Measurements from ENCODE around the gene DNHD1. TPM values are rescaled to one million over a fixed set of nuclear protein-coding genes. Genes with fewer than 3 reads are reported as not detected.

Gene DNHD1
- polyA plus RNA-seq, 3 donors, result 0.24 to 21.0 (median 0.59) TPM

DNA sequence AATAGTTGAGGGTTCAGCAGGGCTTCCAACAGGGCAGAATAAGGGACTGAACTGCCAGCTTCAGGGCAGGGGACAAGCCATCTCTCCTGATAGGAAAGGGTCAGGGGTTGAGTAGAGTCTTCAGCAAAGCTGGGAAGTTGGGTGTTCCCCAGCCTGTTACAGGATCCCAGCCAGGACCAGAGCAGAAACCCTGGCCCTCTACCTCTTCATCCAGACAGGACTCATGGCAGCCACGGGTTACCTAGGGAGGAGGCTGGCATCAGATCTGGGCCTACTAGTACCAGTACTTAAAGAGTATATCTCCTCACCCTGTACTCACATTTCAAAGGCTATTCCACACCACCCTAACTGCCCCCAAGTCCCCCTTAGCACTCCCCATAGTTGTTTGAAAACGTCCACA, 117.4 kb downstream of the DNHD1 start:
- Mint-ChIP-seq H3K9me3 (no peaks in the 10 kb centered on the region), H3K27me3 (ENCODE audit: low read depth in 3 of 3) (no peaks in the 10 kb centered on the region), H3K36me3 (peaks cover 19 to 20% of the 10 kb centered on the region in 2 donors), H3K27ac (peak overlapping the region in 2 of 7 donors; percentile 2 to 6), H3K4me3 (no peak overlapping the region), H3K4me1 (peaks cover 30% of the 10 kb centered on the region)
- intact Hi-C loops (cut with micrococcal nuclease), result loop anchor here (5.0 to 10.0 kb wide), 5 partner anchors 38 to 382 kb away; partner anchors contain the start of genes FHIP1B (in 2 of the 2), ARFIP2 (in 1 of the 2), CNGA4 (in 1 of the 2) and SMPD1 (in 1 of the 2)
- Histone ChIP-seq H3K4me3 (replicated peaks in 1 of 3; ENCODE audit: low read depth in 2 of 3, low read length in 3 of 3) (no peak overlapping the region), H4K20me1 (ENCODE audit: insufficient read depth, low read length) (peaks cover 23% of the 10 kb centered on the region), H3K27me3 (ENCODE audit: control insufficient read depth in 2 of 2, insufficient read depth in 2 of 2, low read length in 2 of 2) (no peaks in the 10 kb centered on the region), H2AFZ (ENCODE audit: insufficient read depth, low read depth, low read length, poor library complexity, severe bottlenecking) (no peak overlapping the region), H3K79me2 (ENCODE audit: insufficient read depth, low read length) (peaks cover 66% of the 10 kb centered on the region), H3K9me3 (replicated peaks in 1 of 2; ENCODE audit: control insufficient read depth in 1 of 2, insufficient read depth in 1 of 2, low read length in 2 of 2) (no peaks in the 10 kb centered on the region), H3K4me1 (ENCODE audit: control insufficient read depth in 1 of 2, insufficient read depth in 2 of 2, low read length in 2 of 2) (peaks cover 47 to 62% of the 10 kb centered on the region in 2 donors), H3K27ac (ENCODE audit: low read depth in 1 of 2, low read length in 2 of 2) (no peak overlapping the region), H3K9ac (ENCODE audit: insufficient read depth, low read length, poor library complexity, severe bottlenecking) (no peak overlapping the region), H3K4me2 (replicated peaks; ENCODE audit: extremely low read depth, low read length, poor library complexity, severe bottlenecking) (no peak overlapping the region), H3K36me3 (replicated peaks in 1 of 2; ENCODE audit: control insufficient read depth in 1 of 2, insufficient read depth in 2 of 2, low read length in 2 of 2) (peaks cover 52 to 61% of the 10 kb centered on the region in 2 donors)
- TF ChIP-seq CTCF (IDR thresholded peaks at IDR 0.05), result no peak
- WGBS (ENCODE audit: insufficient coverage), result 100% methylated on average over 1 of the region's 2 CpGs
- no peak for DNase-seq

DNA sequence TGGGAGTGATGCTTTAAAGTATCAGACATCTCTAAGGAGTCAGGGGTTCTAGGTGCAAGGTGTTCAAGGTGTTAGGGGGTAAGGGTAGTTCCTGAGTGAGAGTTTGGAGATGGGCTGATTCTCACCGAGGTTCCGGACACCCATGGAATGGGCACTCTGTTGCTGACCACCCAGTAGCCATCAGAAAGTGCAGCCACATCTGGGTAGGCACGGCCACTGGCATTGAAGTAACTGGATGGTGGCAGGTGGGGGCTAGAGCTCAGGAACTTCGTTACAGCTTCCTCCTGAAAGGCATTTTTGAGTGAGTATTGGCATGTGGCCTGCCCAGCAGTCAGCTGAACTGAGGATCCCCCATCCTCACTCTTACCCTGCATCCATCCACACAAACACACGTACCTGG, 118.0 kb downstream of the DNHD1 start:
- no peak overlapping the region for H3K4me2 ChIP-seq (replicated peaks; ENCODE audit: extremely low read depth, low read length, poor library complexity, severe bottlenecking)
- H3K36me3 ChIP-seq (replicated peaks in 1 of 2; ENCODE audit: control insufficient read depth in 1 of 2, insufficient read depth in 2 of 2, low read length in 2 of 2), result peaks cover 46 to 55% of the 10 kb centered on the region in 2 donors
- no peak overlapping the region for H3K9ac ChIP-seq (ENCODE audit: insufficient read depth, low read length, poor library complexity, severe bottlenecking)
- Mint-ChIP-seq H3K36me3 (peaks cover 13 to 14% of the 10 kb centered on the region in 2 donors), H3K27ac (peak overlapping the region in 3 of 7 donors; percentile 2 to 77 (median 52)), H3K27me3 (ENCODE audit: low read depth in 3 of 3) (no peaks in the 10 kb centered on the region), H3K4me3 (no peak overlapping the region), H3K4me1 (peaks cover 30% of the 10 kb centered on the region), H3K9me3 (no peaks in the 10 kb centered on the region)
- no peak overlapping the region for H3K4me3 ChIP-seq (replicated peaks in 1 of 3; ENCODE audit: low read depth in 2 of 3, low read length in 3 of 3)
- no peaks in the 10 kb centered on the region for H3K27me3 ChIP-seq (ENCODE audit: control insufficient read depth in 2 of 2, insufficient read depth in 2 of 2, low read length in 2 of 2)
- no peak for DNase-seq
- no peak for TF ChIP-seq CTCF (IDR thresholded peaks at IDR 0.05)
- H4K20me1 ChIP-seq (ENCODE audit: insufficient read depth, low read length), result peaks cover 23% of the 10 kb centered on the region
- no peaks in the 10 kb centered on the region for H3K9me3 ChIP-seq (replicated peaks in 1 of 2; ENCODE audit: control insufficient read depth in 1 of 2, insufficient read depth in 1 of 2, low read length in 2 of 2)
- intact Hi-C loops (cut with micrococcal nuclease), result loop anchor here in 1 of 2 donors (10.0 kb wide), 1 partner anchor 380 kb away; the partner anchor contains the start of genes CNGA4 and FHIP1B
- H3K4me1 ChIP-seq (ENCODE audit: control insufficient read depth in 1 of 2, insufficient read depth in 2 of 2, low read length in 2 of 2), result peaks cover 53 to 68% of the 10 kb centered on the region in 2 donors
- H3K27ac ChIP-seq (ENCODE audit: low read depth in 1 of 2, low read length in 2 of 2), result peak overlapping the region in 1 of 2 donors; percentile 42
- 100% methylated on average over 2 of the region's 5 CpGs for WGBS (ENCODE audit: insufficient coverage)
- no peak overlapping the region for H2AFZ ChIP-seq (ENCODE audit: insufficient read depth, low read depth, low read length, poor library complexity, severe bottlenecking)
- peaks cover 61% of the 10 kb centered on the region for H3K79me2 ChIP-seq (ENCODE audit: insufficient read depth, low read length)
